ENCODE measurements around the gene GJA4.

Gene GJA4

GRCh38 chr1:34778381-34778780 is 14.4 kb upstream of the GJA4 start:
- Mint-ChIP-seq H3K27me3 (peaks cover 48% of the 10 kb centered on the region), H3K4me1 (ENCODE audit: low read depth) (no peaks in the 10 kb centered on the region), H3K36me3 (ENCODE audit: low read depth) (no peaks in the 10 kb centered on the region), H3K4me3 (no peak overlapping the region), H3K27ac (no peak overlapping the region), H3K9me3 (no peaks in the 10 kb centered on the region)
- intact Hi-C loops (cut with micrococcal nuclease): no loop called here

GRCh38 chr1:34779005-34779404 is 13.8 kb upstream of the GJA4 start:
- no peaks in the 10 kb centered on the region for H3K4me1 Mint-ChIP-seq (ENCODE audit: low read depth)
- H3K4me3 Mint-ChIP-seq: no peak overlapping the region
- H3K36me3 Mint-ChIP-seq (ENCODE audit: low read depth): no peaks in the 10 kb centered on the region
- H3K9me3 Mint-ChIP-seq: no peaks in the 10 kb centered on the region
- H3K27ac Mint-ChIP-seq: no peak overlapping the region
- H3K27me3 Mint-ChIP-seq: peaks cover 53% of the 10 kb centered on the region
- intact Hi-C loops (cut with micrococcal nuclease): no loop called here

- peaks cover 53% of the 10 kb centered on the region for H3K27me3 Mint-ChIP-seq
- H3K4me1 Mint-ChIP-seq (ENCODE audit: low read depth): no peaks in the 10 kb centered on the region
- intact Hi-C loops (cut with micrococcal nuclease): no loop called here
These were observed 13.3 kb upstream of the GJA4 start for GRCh38 chr1:34779526-34779925.

GRCh38 chr1:34779962-34780361 is 12.8 kb upstream of the GJA4 start:
- Mint-ChIP-seq H3K4me1 (ENCODE audit: low read depth) (no peaks in the 10 kb centered on the region), H3K27ac (no peak overlapping the region), H3K27me3 (peaks cover 55% of the 10 kb centered on the region), H3K9me3 (no peaks in the 10 kb centered on the region), H3K36me3 (ENCODE audit: low read depth) (no peaks in the 10 kb centered on the region), H3K4me3 (no peak overlapping the region)
- intact Hi-C loops (cut with micrococcal nuclease): no loop called here

More at GRCh38 chr1:34779526-34779925, 13.3 kb upstream of the GJA4 start:
- no peak overlapping the region for H3K4me3 Mint-ChIP-seq
- H3K27ac Mint-ChIP-seq: no peak overlapping the region
- H3K9me3 Mint-ChIP-seq: no peaks in the 10 kb centered on the region
- no peaks in the 10 kb centered on the region for H3K36me3 Mint-ChIP-seq (ENCODE audit: low read depth)

GRCh38 chr1:34780528-34780927 is 12.3 kb upstream of the GJA4 start:
- Mint-ChIP-seq H3K27me3 (peaks cover 60% of the 10 kb centered on the region), H3K9me3 (no peaks in the 10 kb centered on the region), H3K4me1 (ENCODE audit: low read depth) (no peaks in the 10 kb centered on the region), H3K36me3 (ENCODE audit: low read depth) (no peaks in the 10 kb centered on the region), H3K27ac (no peak overlapping the region), H3K4me3 (no peak overlapping the region)
- intact Hi-C loops (cut with micrococcal nuclease): no loop called here

GRCh38 chr1:34781071-34781843 is 11.5 kb upstream of the GJA4 start, which contains the start of gene GJB3:
Gene GJB3 (plus strand): TSS chr1:34781214. CDS start chr1:34784763, 3,549 bp downstream.
- Mint-ChIP-seq H3K36me3 (ENCODE audit: low read depth) (no peaks in the 10 kb centered on the region), H3K4me3 (no peak within 1 kb of the TSS), H3K27me3 (peaks cover 60% of the 10 kb centered on the region), H3K27ac (no peak within 1 kb of the TSS), H3K4me1 (ENCODE audit: low read depth) (no peaks in the 10 kb centered on the region), H3K9me3 (no peaks in the 10 kb centered on the region)
- intact Hi-C loops (cut with micrococcal nuclease): no loop called here

GRCh38 chr1:34781844-34782391 is 10.9 kb upstream of the GJA4 start:
- peaks cover 64% of the 10 kb centered on the region for H3K27me3 Mint-ChIP-seq
- intact Hi-C loops (cut with micrococcal nuclease): no loop called here
- no peak overlapping the region for H3K4me3 Mint-ChIP-seq

GRCh38 chr1:34784751-34785221 is 8.0 kb upstream of the GJA4 start:
- peaks cover 54% of the 10 kb centered on the region for H3K27me3 Mint-ChIP-seq
- no peak overlapping the region for H3K27ac Mint-ChIP-seq
- peaks cover 5% of the 10 kb centered on the region for H3K4me1 Mint-ChIP-seq (ENCODE audit: low read depth)
- H3K9me3 Mint-ChIP-seq: no peaks in the 10 kb centered on the region
- no peaks in the 10 kb centered on the region for H3K36me3 Mint-ChIP-seq (ENCODE audit: low read depth)
- H3K4me3 Mint-ChIP-seq: no peak overlapping the region
- intact Hi-C loops (cut with micrococcal nuclease): loop anchor here (5.0 kb wide), 2 partner anchors 68 to 513 kb away; no protein-coding TSS in a partner anchor

More at GRCh38 chr1:34781844-34782391, 10.9 kb upstream of the GJA4 start:
- Mint-ChIP-seq H3K36me3 (ENCODE audit: low read depth) (no peaks in the 10 kb centered on the region), H3K27ac (no peak overlapping the region), H3K4me1 (ENCODE audit: low read depth) (peaks cover 5% of the 10 kb centered on the region), H3K9me3 (no peaks in the 10 kb centered on the region)

- H3K9me3 Mint-ChIP-seq: no peaks in the 10 kb centered on the region
- H3K4me3 Mint-ChIP-seq: no peak overlapping the region
- no peaks in the 10 kb centered on the region for H3K36me3 Mint-ChIP-seq (ENCODE audit: low read depth)
- intact Hi-C loops (cut with micrococcal nuclease): loop anchor here (5.0 kb wide), 2 partner anchors 67 to 512 kb away; no protein-coding TSS in a partner anchor
- H3K4me1 Mint-ChIP-seq (ENCODE audit: low read depth): peaks cover 5% of the 10 kb centered on the region
- no peak overlapping the region for H3K27ac Mint-ChIP-seq
- peaks cover 48% of the 10 kb centered on the region for H3K27me3 Mint-ChIP-seq
These were observed 7.4 kb upstream of the GJA4 start for GRCh38 chr1:34785231-34785874.

GRCh38 chr1:34785875-34786470 is 6.8 kb upstream of the GJA4 start:
- Mint-ChIP-seq H3K4me3 (no peak overlapping the region), H3K27me3 (peaks cover 47% of the 10 kb centered on the region), H3K4me1 (ENCODE audit: low read depth) (peaks cover 5% of the 10 kb centered on the region), H3K27ac (no peak overlapping the region), H3K36me3 (ENCODE audit: low read depth) (no peaks in the 10 kb centered on the region), H3K9me3 (no peaks in the 10 kb centered on the region)
- intact Hi-C loops (cut with micrococcal nuclease): loop anchor here (5.0 kb wide), 2 partner anchors 66 to 511 kb away; no protein-coding TSS in a partner anchor

- Mint-ChIP-seq H3K4me3 (no peak overlapping the region), H3K27me3 (peaks cover 46% of the 10 kb centered on the region), H3K4me1 (ENCODE audit: low read depth) (peaks cover 5% of the 10 kb centered on the region), H3K36me3 (ENCODE audit: low read depth) (no peaks in the 10 kb centered on the region), H3K27ac (no peak overlapping the region), H3K9me3 (no peaks in the 10 kb centered on the region)
- intact Hi-C loops (cut with micrococcal nuclease): loop anchor here (5.0 kb wide), 2 partner anchors 66 to 511 kb away; no protein-coding TSS in a partner anchor
These were observed 6.1 kb upstream of the GJA4 start for GRCh38 chr1:34786521-34787325.

GRCh38 chr1:34787461-34788420 is 5.1 kb upstream of the GJA4 start:
- Mint-ChIP-seq H3K4me1 (ENCODE audit: low read depth) (peaks cover 5% of the 10 kb centered on the region), H3K36me3 (ENCODE audit: low read depth) (no peaks in the 10 kb centered on the region), H3K27me3 (peaks cover 46% of the 10 kb centered on the region), H3K4me3 (no peak overlapping the region), H3K9me3 (no peaks in the 10 kb centered on the region), H3K27ac (no peak overlapping the region)
- intact Hi-C loops (cut with micrococcal nuclease): loop anchor here (5.0 kb wide), 2 partner anchors 65 to 510 kb away; no protein-coding TSS in a partner anchor

Data from dendritic cell treated with granulocyte-macrophage colony-stimulating factor and Interleukin-4, amounts not matched to agents 40 ng/mL and 50 ng/mL, for 4 days (primary cell).